ENCODE results near the gene SARDH.

The SARDH gene

GRCh38 chr9:133685653-133686609 lies 52.2 kb downstream of the SARDH start:
- no peak overlapping the region for H3K4me3 ChIP-seq (replicated peaks; ENCODE audit: low read depth, low read length)
- DNase-seq (ENCODE audit: extremely low read depth, low read depth) = no peak
- TF ChIP-seq CTCF (IDR thresholded peaks at IDR 0.05; ENCODE audit: low read depth, low read length, missing control alignments) = no peak

GRCh38 chr9:133684936-133685361 lies 53.2 kb downstream of the SARDH start:
- TF ChIP-seq CTCF (IDR thresholded peaks at IDR 0.05; ENCODE audit: low read depth, low read length, missing control alignments) = no peak
- no peak for DNase-seq (ENCODE audit: extremely low read depth, low read depth)
- H3K4me3 ChIP-seq (replicated peaks; ENCODE audit: low read depth, low read length) = no peak overlapping the region

- DNase-seq (ENCODE audit: extremely low read depth, low read depth) = no peak
- H3K4me3 ChIP-seq (replicated peaks; ENCODE audit: low read depth, low read length) = no peak overlapping the region
- TF ChIP-seq CTCF (IDR thresholded peaks at IDR 0.05; ENCODE audit: low read depth, low read length, missing control alignments) = no peak
These were observed 53.8 kb downstream of the SARDH start for GRCh38 chr9:133684121-133684935.

GRCh38 chr9:133683586-133684120 lies 54.5 kb downstream of the SARDH start:
- no peak for DNase-seq (ENCODE audit: extremely low read depth, low read depth)
- H3K4me3 ChIP-seq (replicated peaks; ENCODE audit: low read depth, low read length) = no peak overlapping the region
- no peak for TF ChIP-seq CTCF (IDR thresholded peaks at IDR 0.05; ENCODE audit: low read depth, low read length, missing control alignments)

- no peak for TF ChIP-seq CTCF (IDR thresholded peaks at IDR 0.05; ENCODE audit: low read depth, low read length, missing control alignments)
- H3K4me3 ChIP-seq (replicated peaks; ENCODE audit: low read depth, low read length) = no peak overlapping the region
- no peak for DNase-seq (ENCODE audit: extremely low read depth, low read depth)
These were observed 55.1 kb downstream of the SARDH start for GRCh38 chr9:133682818-133683585.

- DNase-seq (ENCODE audit: extremely low read depth, low read depth) = no peak
- H3K4me3 ChIP-seq (replicated peaks; ENCODE audit: low read depth, low read length) = no peak overlapping the region
- TF ChIP-seq CTCF (IDR thresholded peaks at IDR 0.05; ENCODE audit: low read depth, low read length, missing control alignments) = no peak
These were observed 56.4 kb downstream of the SARDH start for GRCh38 chr9:133681658-133682306.

All from HFF-Myc (cell line).